WTC11 (cell line): ENCODE measurements around the gene TLE2. TPM values are rescaled to one million over a fixed set of nuclear protein-coding genes. Genes with fewer than 3 reads are reported as not detected.

ENCODE experiments used
- ATAC-seq: fragments of 200-7000 bp; cut with Tn5 transposase; 2 replicates; pipeline ENCODE4 v1.10.0; 2021; ENCODE audit warnings: mild to moderate bottlenecking, moderate library complexity
- CTCF ChIA-PET: fragments of 300-600 bp; sonication (Branson Sonifier 250); formaldehyde crosslinking; loops from one replicate; lab custom pipeline; 2021; ENCODE audit warnings: antibody characterized with exemption; lab: Charles Lee
- POLR2A ChIA-PET: fragments of 350-600 bp; sonication (Branson Sonifier 250); formaldehyde crosslinking; loops from one replicate; lab custom pipeline; 2021; ENCODE audit warnings: antibody characterized with exemption; lab: Charles Lee
- DNase-seq: peaks from one replicate; pipeline ENCODE4 v3.0.0; 2021; ENCODE audit warnings: low spot score
- H3K27ac Mint-ChIP-seq: 2 replicates; pipeline ENCODE4 v1.8.0; 2021; ENCODE audit warnings: mixed read lengths
- H3K27me3 Mint-ChIP-seq: 2 replicates; pipeline ENCODE4 v1.8.0; 2021; ENCODE audit warnings: low read depth, mild to moderate bottlenecking, moderate library complexity, mixed read lengths
- H3K36me3 Mint-ChIP-seq: 2 replicates; pipeline ENCODE4 v1.8.0; 2021; ENCODE audit warnings: mixed read lengths
- H3K4me1 Mint-ChIP-seq: 2 replicates; pipeline ENCODE4 v1.8.0; 2022; ENCODE audit warnings: mixed read lengths
- H3K4me3 Mint-ChIP-seq: 2 replicates; pipeline ENCODE4 v1.8.0; 2021; ENCODE audit warnings: mild to moderate bottlenecking, moderate library complexity, mixed read lengths
- H3K9me3 Mint-ChIP-seq: 2 replicates; pipeline ENCODE4 v1.8.0; 2021; ENCODE audit warnings: mixed read lengths
- EMX1 ChIP-seq: fragments of 250-450 bp; sonication (Bioruptor Pico); IDR thresholded peaks from 2 replicates; pipeline ENCODE4 v1.8.0; 2021; ENCODE audit warnings: mild to moderate bottlenecking
- GTF2I ChIP-seq: fragments of 250-450 bp; sonication (Bioruptor Pico); conservative IDR thresholded peaks from 2 replicates; pipeline ENCODE4 v1.4.0; 2021; ENCODE audit warnings: mild to moderate bottlenecking
- HMGA2 ChIP-seq: fragments of 250-450 bp; sonication (Bioruptor Pico); IDR thresholded peaks from 2 replicates; pipeline ENCODE4 v1.4.0; 2021; ENCODE audit warnings: mild to moderate bottlenecking, moderate library complexity
- IRF2 ChIP-seq: sonication (generic); formaldehyde crosslinking; IDR thresholded peaks from 2 replicates; pipeline ENCODE4 v1.8.0; 2022; ENCODE audit warnings: low read depth, missing genetic modification reagents, borderline replicate concordance
- NR3C1 ChIP-seq: sonication (generic); formaldehyde crosslinking; conservative IDR thresholded peaks from 2 replicates; pipeline ENCODE4 v1.8.1; 2023; ENCODE audit warnings: low read depth, mild to moderate bottlenecking, missing genetic modification reagents
- OVOL2 ChIP-seq: fragments of 250-450 bp; sonication (Bioruptor Pico); IDR thresholded peaks from 2 replicates; pipeline ENCODE4 v1.9.0; 2021; ENCODE audit warnings: mild to moderate bottlenecking, borderline replicate concordance
- PRDM15 ChIP-seq: sonication (generic); formaldehyde crosslinking; IDR thresholded peaks from 2 replicates; pipeline ENCODE4 v1.8.0; 2022; ENCODE audit warnings: missing genetic modification reagents
- USF2 ChIP-seq: sonication (generic); formaldehyde crosslinking; IDR thresholded peaks from 2 replicates; pipeline ENCODE4 v1.8.1; 2023; ENCODE audit warnings: mild to moderate bottlenecking, missing genetic modification reagents, moderate library complexity
- ZNF232 ChIP-seq: sonication (generic); formaldehyde crosslinking; IDR thresholded peaks from 2 replicates; pipeline ENCODE4 v1.8.0; 2022; ENCODE audit warnings: mild to moderate bottlenecking, missing genetic modification reagents
- ZNF263 ChIP-seq: sonication (generic); formaldehyde crosslinking; IDR thresholded peaks from 2 replicates; pipeline ENCODE4 v1.8.1; 2022; ENCODE audit warnings: low read depth, mild to moderate bottlenecking, moderate library complexity, missing genetic modification reagents
- total RNA-seq: library from RNA; stranded (reverse); gene quantifications from 3 replicates; pipeline ENCODE4 v1.2.3, GENCODE V29; 2021
- TF ChIP-seq, protein P1 (sequence below): sonication (generic); formaldehyde crosslinking; IDR thresholded peaks from 2 replicates; pipeline ENCODE4 v1.8.0; 2022; ENCODE audit warnings: mild to moderate bottlenecking, missing genetic modification reagents
- TF ChIP-seq, protein P2 (sequence below): sonication (generic); formaldehyde crosslinking; conservative IDR thresholded peaks from 2 replicates; pipeline ENCODE4 v1.8.1; 2022; ENCODE audit warnings: mild to moderate bottlenecking, missing genetic modification reagents

Gene TLE2
- total RNA-seq, 1 experiment from 2014 or later: 20.0 TPM

DNA sequence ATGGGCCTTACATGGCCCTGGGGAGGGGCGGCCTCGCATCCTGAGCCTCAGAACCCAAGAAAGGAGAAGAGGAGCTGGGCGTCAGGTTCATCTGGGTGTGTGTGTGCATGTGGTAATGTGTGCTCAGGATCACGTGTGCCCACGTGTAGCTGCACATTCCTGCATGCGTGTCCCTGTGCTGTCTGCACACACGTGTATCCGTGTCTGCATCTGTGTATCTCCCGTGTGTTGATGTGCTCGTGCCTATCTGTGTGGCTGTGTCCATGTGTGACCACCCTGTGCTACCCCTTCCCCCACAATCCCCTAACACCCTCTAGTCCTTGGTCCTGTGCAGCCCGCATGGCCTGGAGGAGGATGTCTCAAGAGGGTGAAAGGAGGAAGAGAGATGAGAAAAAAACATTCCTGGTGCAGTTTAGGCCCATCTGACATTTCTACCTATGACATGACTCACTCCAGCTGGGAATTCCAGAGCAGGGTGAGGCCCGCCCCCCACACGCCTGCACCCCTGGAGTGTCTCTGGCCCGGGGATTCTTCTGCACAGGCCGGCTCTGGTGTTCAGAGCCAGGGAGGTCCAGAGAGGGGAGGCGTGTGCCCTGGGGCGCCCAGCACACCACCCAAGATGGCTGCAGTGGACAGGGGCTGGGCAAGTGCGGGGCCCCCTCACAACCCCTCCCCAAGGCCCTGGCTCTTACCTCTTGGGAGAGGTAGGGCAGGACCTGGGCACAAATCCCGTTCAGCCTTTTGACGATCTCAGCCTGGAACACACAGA lies 26.1 kb upstream of the TLE2 start:
- peak overlapping the region; percentile 95 for H3K27ac Mint-ChIP-seq
- CTCF ChIA-PET: interaction anchor here (0.7 to 1.6 kb wide), 4 partner anchors 19 to 53 kb away, joined by 3 to 6 read pairs (median 5); no protein-coding TSS in a partner anchor

GRCh38 chr19:3054265-3054971 lies 25.3 kb upstream of the TLE2 start:
- DNase-seq (no peak), ATAC-seq (no peak)
- Mint-ChIP-seq H3K4me3 (no peak overlapping the region), H3K4me1 (peaks cover 41% of the 10 kb centered on the region), H3K36me3 (peaks cover 16% of the 10 kb centered on the region), H3K27ac (peak overlapping the region; percentile 65), H3K9me3 (no peaks in the 10 kb centered on the region), H3K27me3 (no peaks in the 10 kb centered on the region; the same call in 1 of the 2 replicates)
- 0 out of 2 replicates have a peak, but pooled peaks have one; percentile 31 for TF ChIP-seq GTF2I (CRISPR knock-in tag)
- no peak for TF ChIP-seq EMX1
- ChIA-PET POLR2A (interaction anchor here (0.8 to 1.2 kb wide), 2 partner anchors 18 to 19 kb away, joined by 3 to 4 read pairs; no protein-coding TSS in a partner anchor), CTCF (interaction anchor here (0.7 to 1.1 kb wide), 2 partner anchors 50 to 54 kb away, joined by 3 to 4 read pairs; no protein-coding TSS in a partner anchor)

More for the DNA sequence above, 26.1 kb upstream of the TLE2 start:
- Mint-ChIP-seq H3K36me3 (peaks cover 20% of the 10 kb centered on the region), H3K9me3 (no peaks in the 10 kb centered on the region), H3K4me3 (no peak overlapping the region), H3K4me1 (peaks cover 41% of the 10 kb centered on the region)
- DNase-seq: no peak
- TF ChIP-seq GTF2I (CRISPR knock-in tag) (no peak), ZNF232 (CRISPR knock-in tag) (no peak), USF2 (CRISPR knock-in tag) (no peak), PRDM15 (CRISPR knock-in tag) (no peak), IRF2 (CRISPR knock-in tag) (no peak), OVOL2 (CRISPR knock-in tag) (no peak)
- TF ChIP-seq, protein P1, sequence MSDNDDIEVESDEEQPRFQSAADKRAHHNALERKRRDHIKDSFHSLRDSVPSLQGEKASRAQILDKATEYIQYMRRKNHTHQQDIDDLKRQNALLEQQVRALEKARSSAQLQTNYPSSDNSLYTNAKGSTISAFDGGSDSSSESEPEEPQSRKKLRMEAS: 0 out of 2 replicates have a peak, but pooled peaks have one; percentile 20
- TF ChIP-seq, protein P2, sequence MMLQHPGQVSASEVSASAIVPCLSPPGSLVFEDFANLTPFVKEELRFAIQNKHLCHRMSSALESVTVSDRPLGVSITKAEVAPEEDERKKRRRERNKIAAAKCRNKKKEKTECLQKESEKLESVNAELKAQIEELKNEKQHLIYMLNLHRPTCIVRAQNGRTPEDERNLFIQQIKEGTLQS (CRISPR knock-in tag): no peak
- TF ChIP-seq, all 79 proteins: peak for 1
- H3K27me3 Mint-ChIP-seq: no peaks in the 10 kb centered on the region
- POLR2A ChIA-PET: interaction anchor here (0.8 to 1.1 kb wide), 3 partner anchors 13 to 20 kb away, joined by 3 read pairs; no protein-coding TSS in a partner anchor
- no peak for ATAC-seq

- ChIA-PET POLR2A (interaction anchor here (1.2 kb wide), 1 partner anchor 18 kb away, joined by 4 read pairs; no protein-coding TSS in a partner anchor), CTCF (interaction anchor here (0.5 to 2.9 kb wide), 5 partner anchors 8 to 54 kb away, joined by 3 to 12 read pairs (median 4); no protein-coding TSS in a partner anchor)
- Mint-ChIP-seq H3K9me3 (no peaks in the 10 kb centered on the region), H3K36me3 (peaks cover 16% of the 10 kb centered on the region), H3K27me3 (peaks cover 4% of the 10 kb centered on the region), H3K27ac (no peak overlapping the region), H3K4me3 (no peak overlapping the region)
- DNase-seq: no peak
- no peak for TF ChIP-seq HMGA2 (CRISPR knock-in tag)
- TF ChIP-seq IRF2 (CRISPR knock-in tag): no peak
- TF ChIP-seq ZNF263 (CRISPR knock-in tag): no peak
- no peak for TF ChIP-seq NR3C1 (CRISPR knock-in tag)
- TF ChIP-seq, all 79 proteins: peak for 0
- H3K4me1 Mint-ChIP-seq: peaks cover 43% of the 10 kb centered on the region
- no peak for ATAC-seq
These were observed 24.7 kb upstream of the TLE2 start for GRCh38 chr19:3053780-3054179.
